Measurements from ENCODE around the gene WDFY4. TPM values are rescaled to one million over a fixed set of nuclear protein-coding genes. Genes with fewer than 3 reads are reported as not detected.

Gene WDFY4
- polyA plus RNA-seq, 2 of the 4 experiments (the other 2 are of a cell fraction): not detected

DNA sequence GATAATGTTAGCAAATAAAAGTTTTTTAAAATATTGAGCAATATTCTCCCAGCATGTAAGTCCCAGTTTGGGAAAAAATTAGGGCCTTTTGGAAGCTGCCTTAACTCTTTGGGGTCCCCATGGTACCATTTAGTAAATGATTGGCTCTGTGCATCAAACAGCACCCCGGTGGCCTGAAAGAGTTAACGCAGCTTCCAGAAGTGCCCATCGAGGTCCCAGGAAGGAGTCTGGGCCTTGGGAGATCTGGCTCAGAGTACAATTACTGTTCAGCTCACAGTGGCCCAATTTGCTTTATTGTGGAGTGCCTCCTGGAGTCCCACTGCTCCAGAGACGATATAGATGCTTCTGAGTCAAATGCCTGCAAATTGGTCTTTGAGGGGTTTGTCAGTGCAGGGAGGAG lies 31.7 kb downstream of the WDFY4 start:
- FAIRE-seq: no peak
- 10% methylated on average over 3 of the region's 4 CpGs for WGBS (ENCODE audit: missing lambda C conversion rate)
- Histone ChIP-seq H3K4me3 (no peak overlapping the region), H3K27ac (no peak overlapping the region), H3K4me1 (no peaks in the 10 kb centered on the region), H3K4me2 (no peak overlapping the region), H3K9me3 (peaks cover 7% of the 10 kb centered on the region; the same call in 1 of the 3 replicates)
- no peak for ATAC-seq
- ChIA-PET CTCF (no interaction called here), POLR2A (no interaction called here)
- no peak for TF ChIP-seq MYC (IDR thresholded peaks at IDR 0.05; ENCODE audit: borderline replicate concordance, low read length)
- no peak for TF ChIP-seq RARB (CRISPR knock-in tag; IDR thresholded peaks at IDR 0.05)
- TF ChIP-seq ZFP36 (IDR thresholded peaks at IDR 0.05; ENCODE audit: borderline replicate concordance, partially characterized antibody): no peak
- TF ChIP-seq NR3C1 (IDR thresholded peaks at IDR 0.05): no peak
- no peak for TF ChIP-seq GATA3 (IDR thresholded peaks at IDR 0.05; ENCODE audit: borderline replicate concordance)
- no peak for TF ChIP-seq KDM5A (IDR thresholded peaks at IDR 0.05)
- TF ChIP-seq, protein P1, sequence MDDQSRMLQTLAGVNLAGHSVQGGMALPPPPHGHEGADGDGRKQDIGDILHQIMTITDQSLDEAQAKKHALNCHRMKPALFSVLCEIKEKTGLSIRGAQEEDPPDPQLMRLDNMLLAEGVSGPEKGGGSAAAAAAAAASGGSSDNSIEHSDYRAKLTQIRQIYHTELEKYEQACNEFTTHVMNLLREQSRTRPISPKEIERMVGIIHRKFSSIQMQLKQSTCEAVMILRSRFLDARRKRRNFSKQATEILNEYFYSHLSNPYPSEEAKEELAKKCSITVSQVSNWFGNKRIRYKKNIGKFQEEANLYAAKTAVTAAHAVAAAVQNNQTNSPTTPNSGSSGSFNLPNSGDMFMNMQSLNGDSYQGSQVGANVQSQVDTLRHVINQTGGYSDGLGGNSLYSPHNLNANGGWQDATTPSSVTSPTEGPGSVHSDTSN (IDR thresholded peaks at IDR 0.05): no peak
- TF ChIP-seq CBX8 (IDR thresholded peaks at IDR 0.05): no peak
- TF ChIP-seq KDM1A (IDR thresholded peaks at IDR 0.05; ENCODE audit: low read depth): no peak
- TF ChIP-seq TP53 (CRISPR knock-in tag; IDR thresholded peaks at IDR 0.05): no peak
- TF ChIP-seq TFCP2L1 (CRISPR knock-in tag; IDR thresholded peaks at IDR 0.05): no peak
- no peak for TF ChIP-seq EHF (CRISPR knock-in tag; IDR thresholded peaks at IDR 0.05)
- no peak for TF ChIP-seq CBX2 (IDR thresholded peaks at IDR 0.05; ENCODE audit: borderline replicate concordance, low read depth)
- TF ChIP-seq HOXB13 (CRISPR knock-in tag; IDR thresholded peaks at IDR 0.05; ENCODE audit: low read depth): no peak
- no peak for TF ChIP-seq POLR2AphosphoS2 (conservative IDR thresholded peaks at IDR 0.05; ENCODE audit: low read length)
- no peak for TF ChIP-seq JUNB (IDR thresholded peaks at IDR 0.05)
- TF ChIP-seq NFE2L2 (conservative IDR thresholded peaks at IDR 0.05; ENCODE audit: low read length): no peak
- no peak for TF ChIP-seq HOXB5 (CRISPR knock-in tag; IDR thresholded peaks at IDR 0.05)
- TF ChIP-seq RAD21 (conservative IDR thresholded peaks at IDR 0.05 in 1 of 2, IDR thresholded peaks at IDR 0.05 in 1 of 2): no peak
- TF ChIP-seq PHF8 (IDR thresholded peaks at IDR 0.05; ENCODE audit: borderline replicate concordance, low read depth): no peak
- DNase-seq (ENCODE audit: low read depth in 1 of 2, low spot score in 1 of 2): no peak

- no peaks in the 10 kb centered on the region for H3K9me3 ChIP-seq
- CTCF ChIA-PET: no interaction called here
- no peak overlapping the region for H3K4me2 ChIP-seq
- no peaks in the 10 kb centered on the region for H3K4me1 ChIP-seq
- H3K27ac ChIP-seq: no peak overlapping the region
- DNase-seq (ENCODE audit: low read depth in 1 of 2, low spot score in 1 of 2) (no peak), FAIRE-seq (no peak), ATAC-seq (no peak)
- no peak overlapping the region for H3K4me3 ChIP-seq
- POLR2A ChIA-PET: no interaction called here
- TF ChIP-seq CEBPB (IDR thresholded peaks at IDR 0.05): no peak
- TF ChIP-seq HOXB5 (CRISPR knock-in tag; IDR thresholded peaks at IDR 0.05): no peak
- TF ChIP-seq HDAC2 (IDR thresholded peaks at IDR 0.05): no peak
- no peak for TF ChIP-seq RAD21 (conservative IDR thresholded peaks at IDR 0.05 in 1 of 2, IDR thresholded peaks at IDR 0.05 in 1 of 2)
- TF ChIP-seq HOXB13 (CRISPR knock-in tag; IDR thresholded peaks at IDR 0.05; ENCODE audit: low read depth): no peak
- no peak for TF ChIP-seq RFX5 (IDR thresholded peaks at IDR 0.05)
- no peak for TF ChIP-seq MAX (IDR thresholded peaks at IDR 0.05)
- TF ChIP-seq HEYL (CRISPR knock-in tag; IDR thresholded peaks at IDR 0.05): no peak
- TF ChIP-seq RARB (CRISPR knock-in tag; IDR thresholded peaks at IDR 0.05): no peak
- TF ChIP-seq NPAS2 (CRISPR knock-in tag; IDR thresholded peaks at IDR 0.05; ENCODE audit: borderline replicate concordance): no peak
- TF ChIP-seq KDM1A (IDR thresholded peaks at IDR 0.05; ENCODE audit: low read depth): no peak
- TF ChIP-seq RCOR1 (IDR thresholded peaks at IDR 0.05; ENCODE audit: low read depth, low read length): no peak
- no peak for TF ChIP-seq TP53 (CRISPR knock-in tag; IDR thresholded peaks at IDR 0.05)
- 20% methylated on average over 5 of the region's 5 CpGs for WGBS (ENCODE audit: missing lambda C conversion rate)
These were observed 35.9 kb downstream of the WDFY4 start for GRCh38 chr10:48720611-48721010.
